Psoas muscle (tissue), 8 donors: ENCODE data around the gene PRKX. TPM values are rescaled to one million over a fixed set of nuclear protein-coding genes. Genes with fewer than 3 reads are reported as not detected.

Experiments
- ATAC-seq, 4 donors: fragments of 200-7000 bp; cut with Tn5 transposase; one replicate each; pipeline ENCODE4 v1.9.1; 2020; ENCODE audit warnings: moderate library complexity in 3 of 4, mild to moderate bottlenecking in 2 of 4
- DNase-seq, 2 donors: peaks; one replicate each; pipeline ENCODE4 v3.0.0-alpha.2; 2020
- H3K27ac ChIP-seq: fragments of 200-600 bp; one replicate; pipeline ENCODE4 v1.8.0; 2022
- H3K27me3 ChIP-seq, 3 donors: fragments of 200-600 bp in 1 of 3; one replicate each; pipeline versions ENCODE4 v1.6.1 to v1.8.0; 2013 to 2022; ENCODE audit warnings: low read length in 2 of 3, mild to moderate bottlenecking in 2 of 3, moderate library complexity in 1 of 3; ENCODE audit not compliant: insufficient read depth in 3 of 3
- H3K36me3 ChIP-seq, 2 donors: fragments of 200-600 bp in 1 of 2; one replicate each; pipeline versions ENCODE4 v1.6.1 to v1.8.0; 2013 to 2022; ENCODE audit warnings: low read depth in 1 of 2, mild to moderate bottlenecking in 1 of 2, moderate library complexity in 1 of 2; ENCODE audit not compliant: insufficient read depth in 1 of 2
- H3K4me1 ChIP-seq: fragments of 200-600 bp; one replicate; pipeline ENCODE4 v1.8.0; 2022
- H3K4me3 ChIP-seq: fragments of 200-600 bp; one replicate; pipeline ENCODE4 v1.8.0; 2022; ENCODE audit warnings: mild to moderate bottlenecking
- H3K9me3 ChIP-seq: fragments of 200-600 bp; one replicate; pipeline ENCODE4 v1.8.0; 2022
- CTCF ChIP-seq: fragments of 200-600 bp; IDR thresholded peaks from one replicate; pipeline ENCODE4 v1.8.0; 2022; ENCODE audit warnings: antibody characterized with exemption
- WGBS, 3 donors: extraction: QIAGEN DNeasy Blood & Tissue Kit; methylation state at CpG; one replicate each; pipeline versions ENCODE4 v1.1.6 to v1.1.7; 2013; 5-methylcytosine and 5-hydroxymethylcytosine counted together
- intact Hi-C, 2 donors: fragments of 100-400 bp; cut with DNase I; formaldehyde crosslinking; loops; one replicate each; pipeline versions ENCODE4 v1.11.0 to v1.14.2; 2022
- polyA plus RNA-seq, 3 donors: library from polyadenylated mRNA; stranded (reverse); fragments of 200-250 nt; gene quantifications; one replicate each; pipeline ENCODE4 v1.2.3, GENCODE V29; 2013
- total RNA-seq, 4 donors: library from RNA; stranded (reverse); fragmentation: NEBNext Ultra II Directional in 2 of 4; extraction: Animal tissue kit (Norgen Biotek cat#: 25700) in 2 of 4; gene quantifications; one replicate each; pipeline versions ENCODE4 v1.2.1 to v1.2.4, GENCODE V29; 2021 to 2023
- donor health status: healthy with polysubstance abuse.
- donor health status: DM: no; HTN: no; CAD: no; lungs with moderate emphysema.
- donor health status: Bipolar disorder and iron deficiency.
- donor health status: healthy.
- donor health status: DM: yes; HTN: yes; CAD: no.
- donor health status: DM: no; HTN: no; CAD: no.
- donor health status: DM: no; HTN: no; CAD: no.
- donor health status: DM: yes; HTN: yes; CAD: no.

PRKX gene
- total and polyA plus RNA-seq, 7 donors: 0.59 to 4.5 (median 2.7) TPM

GRCh38 chrX:3609810-3610209 is 103.6 kb downstream of the PRKX start:
- DNase-seq (no peak), ATAC-seq (no peak)
- Histone ChIP-seq H3K9me3 (no peaks in the 10 kb centered on the region), H3K36me3 (no peaks in the 10 kb centered on the region), H3K4me3 (no peak overlapping the region), H3K27ac (no peak overlapping the region), H3K4me1 (no peaks in the 10 kb centered on the region), H3K27me3 (no peaks in the 10 kb centered on the region)
- intact Hi-C loops: no loop called here
- WGBS, 3 donors: 55 to 75% (median 68%) methylated on average over 4 of the region's 4 CpGs
- TF ChIP-seq CTCF: no peak

GRCh38 chrX:3603026-3603661 is 110.3 kb downstream of the PRKX start:
- Histone ChIP-seq H3K9me3 (no peaks in the 10 kb centered on the region), H3K27me3 (no peaks in the 10 kb centered on the region), H3K27ac (no peak overlapping the region), H3K4me1 (no peaks in the 10 kb centered on the region), H3K4me3 (no peak overlapping the region), H3K36me3 (no peaks in the 10 kb centered on the region)
- intact Hi-C loops: no loop called here
- DNase-seq (no peak), ATAC-seq (no peak)
- no peak for TF ChIP-seq CTCF
- WGBS, 3 donors: 81 to 86% (median 83%) methylated on average over 10 of the region's 10 CpGs

- ATAC-seq (no peak), DNase-seq (no peak)
- no peak overlapping the region for H3K4me3 ChIP-seq
- H3K27me3 ChIP-seq: no peaks in the 10 kb centered on the region
- no peak overlapping the region for H3K27ac ChIP-seq
- 8 to 11% (median 9%) methylated on average over 7 of the region's 7 CpGs for WGBS, 3 donors
- H3K4me1 ChIP-seq: no peaks in the 10 kb centered on the region
- TF ChIP-seq CTCF: no peak
- H3K36me3 ChIP-seq: no peaks in the 10 kb centered on the region
- intact Hi-C loops: no loop called here
- no peaks in the 10 kb centered on the region for H3K9me3 ChIP-seq
These were observed 113.5 kb downstream of the PRKX start for GRCh38 chrX:3599802-3600430.

GRCh38 chrX:3598709-3599108 is 114.7 kb downstream of the PRKX start:
- TF ChIP-seq CTCF: no peak
- intact Hi-C loops: no loop called here
- Histone ChIP-seq H3K4me3 (no peak overlapping the region), H3K36me3 (no peaks in the 10 kb centered on the region), H3K4me1 (no peaks in the 10 kb centered on the region), H3K27me3 (no peaks in the 10 kb centered on the region), H3K27ac (no peak overlapping the region), H3K9me3 (no peaks in the 10 kb centered on the region)
- WGBS, 3 donors: 30 to 47% (median 40%) methylated on average over 6 of the region's 6 CpGs
- no peak for ATAC-seq
- DNase-seq: no peak
